ENCODE data around the gene APOL4. TPM values are rescaled to one million over a fixed set of nuclear protein-coding genes. Genes with fewer than 3 reads are reported as not detected.

Gene APOL4
- total RNA-seq, 6 donors from 2014 or later = 5.4 to 24.7 (median 10.2) TPM

- Histone ChIP-seq H3K36me3 (peaks cover 6 to 17% (median 8%) of the 10 kb centered on the region in 4 donors), H3K4me1 (peaks cover 2 to 12% (median 4%) of the 10 kb centered on the region in 4 donors), H3K27ac (no peak overlapping the region), H3K9me3 (no peaks in the 10 kb centered on the region), H3K4me3 (no peak overlapping the region), H3K27me3 (no peaks in the 10 kb centered on the region)
- DNase-seq (no peak), ATAC-seq (ENCODE audit: low FRiP score in 2 of 2) (no peak)
- WGBS, 2 donors = 86 to 88% methylated on average over 9 of the region's 9 CpGs
- no peak for TF ChIP-seq POLR2AphosphoS5 (IDR thresholded peaks at IDR 0.05)
- TF ChIP-seq EP300 (IDR thresholded peaks at IDR 0.05) = no peak
- no peak for TF ChIP-seq CTCF (IDR thresholded peaks at IDR 0.05)
- TF ChIP-seq POLR2A (IDR thresholded peaks at IDR 0.05) = no peak
Measured at GRCh38 chr22:36222887-36223450, 21.4 kb upstream of the APOL4 start.

- peaks cover 2 to 12% (median 4%) of the 10 kb centered on the region in 4 donors for H3K4me1 ChIP-seq
- H3K4me3 ChIP-seq = no peak overlapping the region
Measured at GRCh38 chr22:36221799-36222751, 20.5 kb upstream of the APOL4 start.

GRCh38 chr22:36220451-36220921 lies 18.9 kb upstream of the APOL4 start:
- ATAC-seq (ENCODE audit: low FRiP score in 2 of 2) (peak in 1 of 2 donors; percentile 74), DNase-seq (no peak)
- H3K27me3 ChIP-seq = no peaks in the 10 kb centered on the region
- no peaks in the 10 kb centered on the region for H3K36me3 ChIP-seq
- peak overlapping the region in 2 of 4 donors; percentile 5 to 22 for H3K27ac ChIP-seq
- 55 to 65% methylated on average over 9 of the region's 9 CpGs for WGBS, 2 donors
- no peak overlapping the region for H3K4me3 ChIP-seq
- TF ChIP-seq POLR2A (IDR thresholded peaks at IDR 0.05) (no peak), POLR2AphosphoS5 (IDR thresholded peaks at IDR 0.05) (no peak), CTCF (IDR thresholded peaks at IDR 0.05) (no peak), EP300 (IDR thresholded peaks at IDR 0.05) (no peak)
- peaks cover 2 to 12% (median 4%) of the 10 kb centered on the region in 4 donors for H3K4me1 ChIP-seq
- H3K9me3 ChIP-seq = no peaks in the 10 kb centered on the region

More at GRCh38 chr22:36221799-36222751, 20.5 kb upstream of the APOL4 start:
- 14 to 17% methylated on average over 7 of the region's 7 CpGs for WGBS, 2 donors
- DNase-seq (peak in 1 of 2 donors; percentile 51), ATAC-seq (ENCODE audit: low FRiP score in 2 of 2) (peak; percentile 63 to 77)
- no peaks in the 10 kb centered on the region for H3K9me3 ChIP-seq
- TF ChIP-seq POLR2AphosphoS5 (IDR thresholded peaks at IDR 0.05) (no peak), EP300 (IDR thresholded peaks at IDR 0.05) (no peak), CTCF (IDR thresholded peaks at IDR 0.05) (peak; percentile 53 to 63 (median 56)), POLR2A (IDR thresholded peaks at IDR 0.05) (no peak)
- no peak overlapping the region for H3K27ac ChIP-seq
- H3K36me3 ChIP-seq = peaks cover 0 to 8% (median under 1%) of the 10 kb centered on the region in 4 donors
- H3K27me3 ChIP-seq = no peaks in the 10 kb centered on the region

GRCh38 chr22:36218648-36219193 lies 17.1 kb upstream of the APOL4 start:
- TF ChIP-seq CTCF (IDR thresholded peaks at IDR 0.05) = no peak
- TF ChIP-seq POLR2AphosphoS5 (IDR thresholded peaks at IDR 0.05) = no peak
- TF ChIP-seq POLR2A (IDR thresholded peaks at IDR 0.05) = no peak
- no peak for TF ChIP-seq EP300 (IDR thresholded peaks at IDR 0.05)
- no peaks in the 10 kb centered on the region for H3K36me3 ChIP-seq
- no peaks in the 10 kb centered on the region for H3K9me3 ChIP-seq
- H3K4me1 ChIP-seq = peaks cover 2 to 17% (median 7%) of the 10 kb centered on the region in 4 donors
- H3K27me3 ChIP-seq = no peaks in the 10 kb centered on the region
- no peak overlapping the region for H3K4me3 ChIP-seq
- DNase-seq (no peak), ATAC-seq (ENCODE audit: low FRiP score in 2 of 2) (no peak)
- H3K27ac ChIP-seq = no peak overlapping the region
- WGBS, 2 donors = 81 to 84% methylated on average over 7 of the region's 7 CpGs
